HepG2 (cell line): ENCODE results near the gene TESK1. TPM values are rescaled to one million over a fixed set of nuclear protein-coding genes. Genes with fewer than 3 reads are reported as not detected.

Experiments used
- CAMTA2 ChIP-seq: sonication (generic); formaldehyde crosslinking; IDR thresholded peaks from 2 replicates; pipeline ENCODE4 v1.4.0; 2020; ENCODE audit warnings: mild to moderate bottlenecking, missing genetic modification reagents, borderline replicate concordance
- DR1 ChIP-seq: sonication (generic); formaldehyde crosslinking; IDR thresholded peaks from 2 replicates; pipeline ENCODE4 v1.8.0; 2021; ENCODE audit warnings: mild to moderate bottlenecking, missing genetic modification reagents, inconsistent platforms
- KMT2A ChIP-seq: sonication (generic); formaldehyde crosslinking; IDR thresholded peaks from 2 replicates; pipeline ENCODE4 v1.4.0; 2020; ENCODE audit warnings: missing genetic modification reagents
- MLLT10 ChIP-seq: sonication (generic); formaldehyde crosslinking; IDR thresholded peaks from 2 replicates; pipeline ENCODE4 v1.4.0; 2020; ENCODE audit warnings: missing genetic modification reagents
- NCOA1 ChIP-seq: sonication (generic); formaldehyde crosslinking; IDR thresholded peaks from 2 replicates; pipeline ENCODE4 v1.9.0; 2021; ENCODE audit warnings: missing genetic modification reagents
- RNF2 ChIP-seq: fragments of 450-650 bp; conservative IDR thresholded peaks from 2 replicates; pipeline ENCODE4 v1.6.1; 2016; ENCODE audit warnings: low read depth
- SNRNP70 ChIP-seq: fragments of 200-400 bp; formaldehyde crosslinking; IDR thresholded peaks from 2 replicates; pipeline ENCODE4 v1.6.1; 2017; ENCODE audit warnings: mild to moderate bottlenecking, low read depth, low read length, moderate library complexity
- TOE1 ChIP-seq: sonication (generic); formaldehyde crosslinking; IDR thresholded peaks from 2 replicates; pipeline ENCODE4 v1.4.0; 2020; ENCODE audit warnings: mild to moderate bottlenecking, missing genetic modification reagents
- ZBTB38 ChIP-seq: sonication (generic); formaldehyde crosslinking; IDR thresholded peaks from 2 replicates; pipeline ENCODE4 v1.5.1; 2020; ENCODE audit warnings: mild to moderate bottlenecking, missing genetic modification reagents
- ZNF260 ChIP-seq: sonication (generic); formaldehyde crosslinking; IDR thresholded peaks from 2 replicates; pipeline ENCODE4 v1.4.0; 2020; ENCODE audit warnings: missing genetic modification reagents, low read depth, mild to moderate bottlenecking, borderline replicate concordance
- ZNF460 ChIP-seq: sonication (generic); formaldehyde crosslinking; IDR thresholded peaks from 2 replicates; pipeline ENCODE4 v1.5.1; 2020; ENCODE audit warnings: missing genetic modification reagents, mild to moderate bottlenecking, borderline replicate concordance
- ZNF572 ChIP-seq: sonication (generic); formaldehyde crosslinking; IDR thresholded peaks from 2 replicates; pipeline ENCODE4 v1.5.1; 2020; ENCODE audit warnings: mild to moderate bottlenecking, missing genetic modification reagents
- ZNF737 ChIP-seq: sonication (generic); formaldehyde crosslinking; IDR thresholded peaks from 2 replicates; pipeline ENCODE4 v1.5.0; 2020; ENCODE audit warnings: missing genetic modification reagents, mild to moderate bottlenecking, borderline replicate concordance
- polyA plus RNA-seq, 8 experiments: library from polyadenylated mRNA; depleted of rRNA in 3 of 8; stranded (reverse) in 7 of 8; unstranded in 1 of 8; fragments of >200 nt; fragmentation: Illumina TruSeq in 4 of 8; extraction: Trizol in 4 of 8; gene quantifications; 2 replicates each; pipeline versions ENCODE4 v1.2.1 to v1.2.3, GENCODE V29; 2011 to 2016; ENCODE audit warnings: low read depth in 4 of 8, missing spikeins in 1 of 8, mixed read lengths in 1 of 8; ENCODE audit not compliant: insufficient read depth in 1 of 8
- total RNA-seq, 5 experiments: library from RNA; depleted of rRNA; stranded (reverse); fragments of >200 nt; fragmentation: Illumina TruSeq; extraction: Trizol; gene quantifications; 2 replicates each; pipeline ENCODE4 v1.2.3, GENCODE V29; 2016; ENCODE audit warnings: low read depth in 1 of 5
- TF ChIP-seq, protein P1 (sequence below): sonication (generic); formaldehyde crosslinking; IDR thresholded peaks from 2 replicates; pipeline ENCODE4 v1.4.0; 2020; ENCODE audit warnings: missing genetic modification reagents
- TF ChIP-seq, protein P2 (sequence below): sonication (generic); formaldehyde crosslinking; IDR thresholded peaks from 2 replicates; pipeline ENCODE4 v1.4.0; 2020; ENCODE audit warnings: mild to moderate bottlenecking, low read depth, missing genetic modification reagents
- TF ChIP-seq, protein P3 (sequence below): sonication (generic); formaldehyde crosslinking; IDR thresholded peaks from 2 replicates; pipeline ENCODE4 v1.4.0; 2020; ENCODE audit warnings: missing genetic modification reagents, borderline replicate concordance

TESK1 gene
- total and polyA plus RNA-seq, 2 of the 13 experiments (the other 11 are each of a cell fraction or from before 2014, with no cell fraction given), result 7.3 to 13.6 TPM

- TF ChIP-seq, protein P1, sequence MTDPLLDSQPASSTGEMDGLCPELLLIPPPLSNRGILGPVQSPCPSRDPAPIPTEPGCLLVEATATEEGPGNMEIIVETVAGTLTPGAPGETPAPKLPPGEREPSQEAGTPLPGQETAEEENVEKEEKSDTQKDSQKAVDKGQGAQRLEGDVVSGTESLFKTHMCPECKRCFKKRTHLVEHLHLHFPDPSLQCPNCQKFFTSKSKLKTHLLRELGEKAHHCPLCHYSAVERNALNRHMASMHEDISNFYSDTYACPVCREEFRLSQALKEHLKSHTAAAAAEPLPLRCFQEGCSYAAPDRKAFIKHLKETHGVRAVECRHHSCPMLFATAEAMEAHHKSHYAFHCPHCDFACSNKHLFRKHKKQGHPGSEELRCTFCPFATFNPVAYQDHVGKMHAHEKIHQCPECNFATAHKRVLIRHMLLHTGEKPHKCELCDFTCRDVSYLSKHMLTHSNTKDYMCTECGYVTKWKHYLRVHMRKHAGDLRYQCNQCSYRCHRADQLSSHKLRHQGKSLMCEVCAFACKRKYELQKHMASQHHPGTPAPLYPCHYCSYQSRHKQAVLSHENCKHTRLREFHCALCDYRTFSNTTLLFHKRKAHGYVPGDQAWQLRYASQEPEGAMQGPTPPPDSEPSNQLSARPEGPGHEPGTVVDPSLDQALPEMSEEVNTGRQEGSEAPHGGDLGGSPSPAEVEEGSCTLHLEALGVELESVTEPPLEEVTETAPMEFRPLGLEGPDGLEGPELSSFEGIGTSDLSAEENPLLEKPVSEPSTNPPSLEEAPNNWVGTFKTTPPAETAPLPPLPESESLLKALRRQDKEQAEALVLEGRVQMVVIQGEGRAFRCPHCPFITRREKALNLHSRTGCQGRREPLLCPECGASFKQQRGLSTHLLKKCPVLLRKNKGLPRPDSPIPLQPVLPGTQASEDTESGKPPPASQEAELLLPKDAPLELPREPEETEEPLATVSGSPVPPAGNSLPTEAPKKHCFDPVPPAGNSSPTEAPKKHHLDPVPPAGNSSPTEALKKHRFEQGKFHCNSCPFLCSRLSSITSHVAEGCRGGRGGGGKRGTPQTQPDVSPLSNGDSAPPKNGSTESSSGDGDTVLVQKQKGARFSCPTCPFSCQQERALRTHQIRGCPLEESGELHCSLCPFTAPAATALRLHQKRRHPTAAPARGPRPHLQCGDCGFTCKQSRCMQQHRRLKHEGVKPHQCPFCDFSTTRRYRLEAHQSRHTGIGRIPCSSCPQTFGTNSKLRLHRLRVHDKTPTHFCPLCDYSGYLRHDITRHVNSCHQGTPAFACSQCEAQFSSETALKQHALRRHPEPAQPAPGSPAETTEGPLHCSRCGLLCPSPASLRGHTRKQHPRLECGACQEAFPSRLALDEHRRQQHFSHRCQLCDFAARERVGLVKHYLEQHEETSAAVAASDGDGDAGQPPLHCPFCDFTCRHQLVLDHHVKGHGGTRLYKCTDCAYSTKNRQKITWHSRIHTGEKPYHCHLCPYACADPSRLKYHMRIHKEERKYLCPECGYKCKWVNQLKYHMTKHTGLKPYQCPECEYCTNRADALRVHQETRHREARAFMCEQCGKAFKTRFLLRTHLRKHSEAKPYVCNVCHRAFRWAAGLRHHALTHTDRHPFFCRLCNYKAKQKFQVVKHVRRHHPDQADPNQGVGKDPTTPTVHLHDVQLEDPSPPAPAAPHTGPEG (CRISPR knock-in tag), result peak; percentile 85
- TF ChIP-seq DR1 (CRISPR knock-in tag), result peak; percentile 52; the same call in 1 of the 2 replicates
- TF ChIP-seq NCOA1 (CRISPR knock-in tag), result 0 out of 2 replicates have a peak, but pooled peaks have one; percentile 74
- 0 out of 2 replicates have a peak, but pooled peaks have one; percentile 72 for TF ChIP-seq ZNF572 (CRISPR knock-in tag)
- TF ChIP-seq, protein P2, sequence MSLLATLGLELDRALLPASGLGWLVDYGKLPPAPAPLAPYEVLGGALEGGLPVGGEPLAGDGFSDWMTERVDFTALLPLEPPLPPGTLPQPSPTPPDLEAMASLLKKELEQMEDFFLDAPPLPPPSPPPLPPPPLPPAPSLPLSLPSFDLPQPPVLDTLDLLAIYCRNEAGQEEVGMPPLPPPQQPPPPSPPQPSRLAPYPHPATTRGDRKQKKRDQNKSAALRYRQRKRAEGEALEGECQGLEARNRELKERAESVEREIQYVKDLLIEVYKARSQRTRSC, result no peak
- TF ChIP-seq RNF2, result no peak; the same call in none of the 2 replicates
- TF ChIP-seq, protein P3, sequence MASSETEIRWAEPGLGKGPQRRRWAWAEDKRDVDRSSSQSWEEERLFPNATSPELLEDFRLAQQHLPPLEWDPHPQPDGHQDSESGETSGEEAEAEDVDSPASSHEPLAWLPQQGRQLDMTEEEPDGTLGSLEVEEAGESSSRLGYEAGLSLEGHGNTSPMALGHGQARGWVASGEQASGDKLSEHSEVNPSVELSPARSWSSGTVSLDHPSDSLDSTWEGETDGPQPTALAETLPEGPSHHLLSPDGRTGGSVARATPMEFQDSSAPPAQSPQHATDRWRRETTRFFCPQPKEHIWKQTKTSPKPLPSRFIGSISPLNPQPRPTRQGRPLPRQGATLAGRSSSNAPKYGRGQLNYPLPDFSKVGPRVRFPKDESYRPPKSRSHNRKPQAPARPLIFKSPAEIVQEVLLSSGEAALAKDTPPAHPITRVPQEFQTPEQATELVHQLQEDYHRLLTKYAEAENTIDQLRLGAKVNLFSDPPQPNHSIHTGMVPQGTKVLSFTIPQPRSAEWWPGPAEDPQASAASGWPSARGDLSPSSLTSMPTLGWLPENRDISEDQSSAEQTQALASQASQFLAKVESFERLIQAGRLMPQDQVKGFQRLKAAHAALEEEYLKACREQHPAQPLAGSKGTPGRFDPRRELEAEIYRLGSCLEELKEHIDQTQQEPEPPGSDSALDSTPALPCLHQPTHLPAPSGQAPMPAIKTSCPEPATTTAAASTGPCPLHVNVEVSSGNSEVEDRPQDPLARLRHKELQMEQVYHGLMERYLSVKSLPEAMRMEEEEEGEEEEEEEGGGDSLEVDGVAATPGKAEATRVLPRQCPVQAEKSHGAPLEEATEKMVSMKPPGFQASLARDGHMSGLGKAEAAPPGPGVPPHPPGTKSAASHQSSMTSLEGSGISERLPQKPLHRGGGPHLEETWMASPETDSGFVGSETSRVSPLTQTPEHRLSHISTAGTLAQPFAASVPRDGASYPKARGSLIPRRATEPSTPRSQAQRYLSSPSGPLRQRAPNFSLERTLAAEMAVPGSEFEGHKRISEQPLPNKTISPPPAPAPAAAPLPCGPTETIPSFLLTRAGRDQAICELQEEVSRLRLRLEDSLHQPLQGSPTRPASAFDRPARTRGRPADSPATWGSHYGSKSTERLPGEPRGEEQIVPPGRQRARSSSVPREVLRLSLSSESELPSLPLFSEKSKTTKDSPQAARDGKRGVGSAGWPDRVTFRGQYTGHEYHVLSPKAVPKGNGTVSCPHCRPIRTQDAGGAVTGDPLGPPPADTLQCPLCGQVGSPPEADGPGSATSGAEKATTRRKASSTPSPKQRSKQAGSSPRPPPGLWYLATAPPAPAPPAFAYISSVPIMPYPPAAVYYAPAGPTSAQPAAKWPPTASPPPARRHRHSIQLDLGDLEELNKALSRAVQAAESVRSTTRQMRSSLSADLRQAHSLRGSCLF (CRISPR knock-in tag), result peak; percentile 96; the same call in 1 of the 2 replicates
- TF ChIP-seq ZBTB38, result peak; percentile 93
- 0 out of 2 replicates have a peak, but pooled peaks have one; percentile 76 for TF ChIP-seq ZNF737 (CRISPR knock-in tag)
- TF ChIP-seq SNRNP70, result no peak
- no peak; the same call in 1 of the 2 replicates for TF ChIP-seq ZNF460 (CRISPR knock-in tag)
- no peak for TF ChIP-seq ZNF260 (CRISPR knock-in tag)
- TF ChIP-seq TOE1, result 0 out of 2 replicates have a peak, but pooled peaks have one; percentile 34
- TF ChIP-seq MLLT10 (CRISPR knock-in tag), result no peak
- peak; percentile 29; the same call in 1 of the 2 replicates for TF ChIP-seq KMT2A (CRISPR knock-in tag)
- no peak for TF ChIP-seq CAMTA2 (CRISPR knock-in tag)
Observed at GRCh38 chr9:35657546-35658136, 52.6 kb downstream of the TESK1 start, which contains the start of gene RMRP (continued).
